Stimulated activated CD4-positive, alpha-beta T cell treated with anti-CD3 and anti-CD28 coated beads, Interleukin-2, amount 100 ng/mL, for 24 hours (primary cell): ENCODE data around the gene ZNF491.
"Not testable (repeated sequence)": the region's sequence is repeated elsewhere in the genome, so short reads cannot be mapped to it uniquely, and the experiment has no call there.

Experiments used
- DNase-seq, 2 donors: peaks; one replicate each; pipeline ENCODE4 v3.0.0-alpha.2; 2020

The ZNF491 gene

GRCh38 chr19:11798391-11799330 lies at the start of gene ZNF491:
TSS of gene ZNF491 (plus strand) at chr19:11798523. CDS start at chr19:11805954, 7,431 bp downstream.
- peak; percentile 88 to 91 for DNase-seq

- DNase-seq, result no peak
Measured at GRCh38 chr19:11749751-11750150, 48.6 kb upstream of the ZNF491 start.

GRCh38 chr19:11752244-11752736 lies 46.0 kb upstream of the ZNF491 start:
- DNase-seq, result no peak

- no peak for DNase-seq
Measured at GRCh38 chr19:11754663-11755062, 43.7 kb upstream of the ZNF491 start.

GRCh38 chr19:11756965-11757364 lies 41.4 kb upstream of the ZNF491 start:
- no peak for DNase-seq

GRCh38 chr19:11759805-11760204 lies 38.5 kb upstream of the ZNF491 start:
- no peak for DNase-seq

GRCh38 chr19:11763117-11763516 lies 35.2 kb upstream of the ZNF491 start:
- no peak for DNase-seq

- DNase-seq, result no peak
Measured at GRCh38 chr19:11763611-11764010, 34.7 kb upstream of the ZNF491 start.

- peak; percentile 97 to 98 for DNase-seq
Measured at GRCh38 chr19:11766597-11767591, 31.4 kb upstream of the ZNF491 start, which contains the start of gene ZNF441. TSS of gene ZNF441 (plus strand) at chr19:11767000. CDS start at chr19:11767194, 194 bp downstream.

GRCh38 chr19:11767633-11768133 lies 30.6 kb upstream of the ZNF491 start:
- peak; percentile 25 to 28 for DNase-seq

- no peak for DNase-seq
Measured at GRCh38 chr19:11769995-11770394, 28.3 kb upstream of the ZNF491 start.

- not testable (repeated sequence) for DNase-seq
Measured at GRCh38 chr19:11771520-11771919, 26.8 kb upstream of the ZNF491 start.

GRCh38 chr19:11776669-11777068 lies 21.7 kb upstream of the ZNF491 start:
- not testable (repeated sequence) for DNase-seq

GRCh38 chr19:11780431-11781020 lies 17.8 kb upstream of the ZNF491 start:
- DNase-seq, result no peak

GRCh38 chr19:11781295-11782057 lies 16.8 kb upstream of the ZNF491 start:
- no peak for DNase-seq

GRCh38 chr19:11783767-11784166 lies 14.6 kb upstream of the ZNF491 start:
- no peak for DNase-seq

GRCh38 chr19:11784356-11784755 lies 14.0 kb upstream of the ZNF491 start:
- no peak for DNase-seq

- no peak for DNase-seq
Measured at GRCh38 chr19:11787536-11787935, 10.8 kb upstream of the ZNF491 start.

- DNase-seq, result no peak
Measured at GRCh38 chr19:11792942-11793341, 5.4 kb upstream of the ZNF491 start.

- peak; percentile 76 to 77 for DNase-seq
Measured at GRCh38 chr19:11797491-11797890, 832 bp upstream of the ZNF491 start.

GRCh38 chr19:11806354-11807098 lies 8.2 kb downstream of the ZNF491 start:
- DNase-seq, result no peak
